ENCODE data around the gene PLEKHM3.

- no peak for TF ChIP-seq REST (tag by site-specific recombination; IDR thresholded peaks at IDR 0.05)
- TF ChIP-seq ZNF433 (tag by site-specific recombination; IDR thresholded peaks at IDR 0.05; ENCODE audit: low read depth), result no peak
- no peak for TF ChIP-seq ZNF510 (tag by site-specific recombination; IDR thresholded peaks at IDR 0.05; ENCODE audit: insufficient replicate concordance)
- TF ChIP-seq, protein P1, sequence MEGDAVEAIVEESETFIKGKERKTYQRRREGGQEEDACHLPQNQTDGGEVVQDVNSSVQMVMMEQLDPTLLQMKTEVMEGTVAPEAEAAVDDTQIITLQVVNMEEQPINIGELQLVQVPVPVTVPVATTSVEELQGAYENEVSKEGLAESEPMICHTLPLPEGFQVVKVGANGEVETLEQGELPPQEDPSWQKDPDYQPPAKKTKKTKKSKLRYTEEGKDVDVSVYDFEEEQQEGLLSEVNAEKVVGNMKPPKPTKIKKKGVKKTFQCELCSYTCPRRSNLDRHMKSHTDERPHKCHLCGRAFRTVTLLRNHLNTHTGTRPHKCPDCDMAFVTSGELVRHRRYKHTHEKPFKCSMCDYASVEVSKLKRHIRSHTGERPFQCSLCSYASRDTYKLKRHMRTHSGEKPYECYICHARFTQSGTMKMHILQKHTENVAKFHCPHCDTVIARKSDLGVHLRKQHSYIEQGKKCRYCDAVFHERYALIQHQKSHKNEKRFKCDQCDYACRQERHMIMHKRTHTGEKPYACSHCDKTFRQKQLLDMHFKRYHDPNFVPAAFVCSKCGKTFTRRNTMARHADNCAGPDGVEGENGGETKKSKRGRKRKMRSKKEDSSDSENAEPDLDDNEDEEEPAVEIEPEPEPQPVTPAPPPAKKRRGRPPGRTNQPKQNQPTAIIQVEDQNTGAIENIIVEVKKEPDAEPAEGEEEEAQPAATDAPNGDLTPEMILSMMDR (tag by site-specific recombination; IDR thresholded peaks at IDR 0.05), result no peak
- no peak for TF ChIP-seq TCF7L2 (IDR thresholded peaks at IDR 0.05; ENCODE audit: borderline replicate concordance, low read depth, low read length)
- TF ChIP-seq ZNF16 (tag by site-specific recombination; IDR thresholded peaks at IDR 0.05; ENCODE audit: low read depth), result no peak
- TF ChIP-seq ZNF404 (tag by site-specific recombination; IDR thresholded peaks at IDR 0.05), result no peak
- TF ChIP-seq ZBTB11 (tag by site-specific recombination; conservative IDR thresholded peaks at IDR 0.05; ENCODE audit: low read depth), result no peak
- TF ChIP-seq ZNF274 (IDR thresholded peaks at IDR 0.05; ENCODE audit: low read length), result no peak
- TF ChIP-seq ZNF274 (tag by site-specific recombination; IDR thresholded peaks at IDR 0.05; ENCODE audit: borderline replicate concordance), result no peak
- no peak for TF ChIP-seq ZNF629 (tag by site-specific recombination; IDR thresholded peaks at IDR 0.05)
Observed at GRCh38 chr2:208074610-208075356, 49.5 kb upstream of the PLEKHM3 start.
